GM10248 (cell line): ENCODE data around the gene NPAS1.
"Not testable (repeated sequence)": the region's sequence is repeated elsewhere in the genome, so short reads cannot be mapped to it uniquely, and the experiment has no call there.

ENCODE experiments used
- CTCF ChIA-PET: fragments of 300-600 bp; sonication (Branson Sonifier 250); formaldehyde crosslinking; extraction: SDS; loops from one replicate; lab custom pipeline; 2021; ENCODE audit warnings: antibody characterized with exemption; lab: Yijun Ruan, JAX
- POLR2A ChIA-PET: fragments of 350-650 bp; sonication (Branson Sonifier 250); formaldehyde crosslinking; extraction: SDS; loops from one replicate; lab custom pipeline; 2020; ENCODE audit warnings: antibody characterized with exemption; lab: Yijun Ruan, JAX
- DNase-seq: peaks from one replicate; pipeline ENCODE4 v3.0.0; 2012; ENCODE audit errors: extremely low spot score
- CTCF ChIP-seq: IDR thresholded peaks from 2 replicates; pipeline ENCODE4 v1.5.1; 2012; ENCODE audit warnings: mild to moderate bottlenecking, low read depth; ENCODE audit errors: extremely low read depth, missing control alignments, control extremely low read depth

NPAS1 gene

GRCh38 chr19:47074621-47075020 is 55.0 kb downstream of the NPAS1 start:
- ChIA-PET CTCF (no interaction called here), POLR2A (no interaction called here)
- no peak for TF ChIP-seq CTCF
- DNase-seq: no peak

GRCh38 chr19:47075179-47075810 is 55.7 kb downstream of the NPAS1 start:
- ChIA-PET CTCF (interaction anchor here (1.1 kb wide), 1 partner anchor 53 kb away, joined by 3 read pairs; no protein-coding TSS in a partner anchor), POLR2A (no interaction called here)
- TF ChIP-seq CTCF: no peak
- no peak for DNase-seq

- no peak for DNase-seq
- TF ChIP-seq CTCF: no peak
- ChIA-PET POLR2A (no interaction called here), CTCF (interaction anchor here (1.1 kb wide), 1 partner anchor 52 kb away, joined by 3 read pairs; no protein-coding TSS in a partner anchor)
Observed at GRCh38 chr19:47075941-47076340, 56.3 kb downstream of the NPAS1 start.

- DNase-seq: not testable (repeated sequence)
- CTCF ChIA-PET: interaction anchor here (1.0 to 7.1 kb wide), 6 partner anchors 10 to 49 kb away, joined by 4 to 90 read pairs (median 48); partner anchors contain the start of gene ZC3H4
- POLR2A ChIA-PET: interaction anchor here (1.8 kb wide), 1 partner anchor 35 kb away, joined by 4 read pairs; the partner anchor contains the start of gene ZC3H4
Observed at GRCh38 chr19:47078351-47078750, 58.7 kb downstream of the NPAS1 start.

GRCh38 chr19:47081095-47081494 is 61.5 kb downstream of the NPAS1 start:
- ChIA-PET POLR2A (no interaction called here), CTCF (interaction anchor here (0.9 to 7.1 kb wide), 11 partner anchors 14 to 166 kb away, joined by 3 to 90 read pairs (median 9); partner anchors contain the start of genes SAE1 and ZC3H4)
- no peak for DNase-seq
- TF ChIP-seq CTCF: no peak

- POLR2A ChIA-PET: no interaction called here
- no peak for TF ChIP-seq CTCF
- no peak for DNase-seq
- CTCF ChIA-PET: interaction anchor here (1.2 to 7.1 kb wide), 6 partner anchors 12 to 162 kb away, joined by 3 to 90 read pairs (median 18); partner anchors contain the start of gene SAE1
Observed at GRCh38 chr19:47082493-47082892, 62.9 kb downstream of the NPAS1 start.

- POLR2A ChIA-PET: no interaction called here
- CTCF ChIA-PET: interaction anchor here (7.1 kb wide), 1 partner anchor 42 kb away, joined by 90 read pairs; no protein-coding TSS in a partner anchor
- no peak for TF ChIP-seq CTCF
- no peak for DNase-seq
Observed at GRCh38 chr19:47084879-47085439, 65.3 kb downstream of the NPAS1 start.
